SJSA1 (cell line): ENCODE data around the gene NT5C1B. TPM values are rescaled to one million over a fixed set of nuclear protein-coding genes. Genes with fewer than 3 reads are reported as not detected.

ENCODE experiments used
- total RNA-seq: library from RNA; depleted of rRNA; stranded (reverse); fragments of >200 nt; shearing (Covaris generic); gene quantifications from 2 replicates; pipeline ENCODE4 v1.2.3, GENCODE V29; 2014; rRNA removed

The NT5C1B gene
- total RNA-seq, 1 experiment from 2014 or later, result not detected

Other genes starting within 250 kb of the NT5C1B start
- 30.2 and 47.8 TPM in 2 replicates for gene RDH14, start 28.9 kb downstream of the NT5C1B start, total RNA-seq